OCI-LY7 (cell line): ENCODE measurements around the gene F2.

ENCODE experiments used
- EZH2phosphoT487 ChIP-seq: fragments of 200-600 bp; sonication (generic); IDR thresholded peaks from 2 replicates; pipeline ENCODE4 v1.6.1; 2018; ENCODE audit warnings: low read depth, borderline replicate concordance, mild to moderate bottlenecking, mixed run types, antibody characterized with exemption, low read length, moderate library complexity, mixed read lengths
- TF ChIP-seq, protein P1 (sequence below): fragments of 200-600 bp; sonication (generic); conservative IDR thresholded peaks from 2 replicates; pipeline ENCODE4 v1.5.1; 2014; ENCODE audit warnings: mild to moderate bottlenecking, antibody characterized with exemption, low read length, moderate library complexity, mixed read lengths

DNA sequence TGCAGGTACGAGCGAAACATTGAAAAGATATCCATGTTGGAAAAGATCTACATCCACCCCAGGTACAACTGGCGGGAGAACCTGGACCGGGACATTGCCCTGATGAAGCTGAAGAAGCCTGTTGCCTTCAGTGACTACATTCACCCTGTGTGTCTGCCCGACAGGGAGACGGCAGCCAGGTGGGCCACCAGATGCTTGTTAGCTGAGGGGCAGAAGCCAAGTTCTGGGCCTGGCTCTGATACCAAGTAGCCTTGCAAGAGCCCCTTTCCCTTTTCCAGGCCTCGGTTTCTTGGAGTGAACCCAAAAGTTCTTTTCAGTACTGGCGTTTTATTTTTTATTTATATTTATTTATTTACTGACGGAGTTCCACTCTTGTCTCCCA is 9.6 kb downstream of the F2 start:
- TF ChIP-seq, protein P1, sequence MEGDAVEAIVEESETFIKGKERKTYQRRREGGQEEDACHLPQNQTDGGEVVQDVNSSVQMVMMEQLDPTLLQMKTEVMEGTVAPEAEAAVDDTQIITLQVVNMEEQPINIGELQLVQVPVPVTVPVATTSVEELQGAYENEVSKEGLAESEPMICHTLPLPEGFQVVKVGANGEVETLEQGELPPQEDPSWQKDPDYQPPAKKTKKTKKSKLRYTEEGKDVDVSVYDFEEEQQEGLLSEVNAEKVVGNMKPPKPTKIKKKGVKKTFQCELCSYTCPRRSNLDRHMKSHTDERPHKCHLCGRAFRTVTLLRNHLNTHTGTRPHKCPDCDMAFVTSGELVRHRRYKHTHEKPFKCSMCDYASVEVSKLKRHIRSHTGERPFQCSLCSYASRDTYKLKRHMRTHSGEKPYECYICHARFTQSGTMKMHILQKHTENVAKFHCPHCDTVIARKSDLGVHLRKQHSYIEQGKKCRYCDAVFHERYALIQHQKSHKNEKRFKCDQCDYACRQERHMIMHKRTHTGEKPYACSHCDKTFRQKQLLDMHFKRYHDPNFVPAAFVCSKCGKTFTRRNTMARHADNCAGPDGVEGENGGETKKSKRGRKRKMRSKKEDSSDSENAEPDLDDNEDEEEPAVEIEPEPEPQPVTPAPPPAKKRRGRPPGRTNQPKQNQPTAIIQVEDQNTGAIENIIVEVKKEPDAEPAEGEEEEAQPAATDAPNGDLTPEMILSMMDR, result no peak
- no peak for TF ChIP-seq EZH2phosphoT487
